ENCODE results near the gene HLA-DMA. TPM values are rescaled to one million over a fixed set of nuclear protein-coding genes. Genes with fewer than 3 reads are reported as not detected.

The HLA-DMA gene
- total RNA-seq, 4 donors from 2014 or later: 10.7 to 41.5 (median 27.3) TPM

DNA sequence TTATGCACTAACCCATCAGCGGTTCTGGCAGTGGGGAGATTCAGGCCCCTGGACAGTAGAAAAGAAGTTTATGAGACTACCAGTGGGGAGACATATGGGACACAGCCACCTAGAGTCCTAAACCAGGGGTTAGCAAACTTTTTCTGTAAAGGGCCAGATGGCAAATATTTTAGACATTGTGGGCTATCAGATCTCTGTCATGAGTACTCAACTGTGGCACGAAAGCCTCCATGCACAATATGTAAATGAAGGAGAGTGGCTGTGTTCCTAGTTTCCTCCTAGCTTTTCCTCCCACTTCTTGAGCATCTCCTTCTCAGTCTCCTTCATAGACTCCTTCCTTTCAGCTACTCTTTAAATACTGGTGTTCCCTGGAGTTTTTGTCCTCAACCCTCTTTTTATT lies 3.3 kb upstream of the HLA-DMA start:
- intact Hi-C loops (cut with DNase I): no loop called here
- Histone ChIP-seq H3K27ac (no peak overlapping the region), H3K27me3 (no peaks in the 10 kb centered on the region), H3K4me3 (replicated peaks in 1 of 3) (no peak overlapping the region), H3K36me3 (no peaks in the 10 kb centered on the region), H3K4me1 (peaks cover 3 to 9% of the 10 kb centered on the region in 2 donors), H3K9me3 (no peaks in the 10 kb centered on the region)
- WGBS, 2 donors: 85 to 88% methylated on average over 2 of the region's 2 CpGs
- TF ChIP-seq, protein P1, sequence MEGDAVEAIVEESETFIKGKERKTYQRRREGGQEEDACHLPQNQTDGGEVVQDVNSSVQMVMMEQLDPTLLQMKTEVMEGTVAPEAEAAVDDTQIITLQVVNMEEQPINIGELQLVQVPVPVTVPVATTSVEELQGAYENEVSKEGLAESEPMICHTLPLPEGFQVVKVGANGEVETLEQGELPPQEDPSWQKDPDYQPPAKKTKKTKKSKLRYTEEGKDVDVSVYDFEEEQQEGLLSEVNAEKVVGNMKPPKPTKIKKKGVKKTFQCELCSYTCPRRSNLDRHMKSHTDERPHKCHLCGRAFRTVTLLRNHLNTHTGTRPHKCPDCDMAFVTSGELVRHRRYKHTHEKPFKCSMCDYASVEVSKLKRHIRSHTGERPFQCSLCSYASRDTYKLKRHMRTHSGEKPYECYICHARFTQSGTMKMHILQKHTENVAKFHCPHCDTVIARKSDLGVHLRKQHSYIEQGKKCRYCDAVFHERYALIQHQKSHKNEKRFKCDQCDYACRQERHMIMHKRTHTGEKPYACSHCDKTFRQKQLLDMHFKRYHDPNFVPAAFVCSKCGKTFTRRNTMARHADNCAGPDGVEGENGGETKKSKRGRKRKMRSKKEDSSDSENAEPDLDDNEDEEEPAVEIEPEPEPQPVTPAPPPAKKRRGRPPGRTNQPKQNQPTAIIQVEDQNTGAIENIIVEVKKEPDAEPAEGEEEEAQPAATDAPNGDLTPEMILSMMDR (IDR thresholded peaks at IDR 0.05): no peak
- TF ChIP-seq POLR2A (IDR thresholded peaks at IDR 0.05): no peak
- no peak for DNase-seq

DNA sequence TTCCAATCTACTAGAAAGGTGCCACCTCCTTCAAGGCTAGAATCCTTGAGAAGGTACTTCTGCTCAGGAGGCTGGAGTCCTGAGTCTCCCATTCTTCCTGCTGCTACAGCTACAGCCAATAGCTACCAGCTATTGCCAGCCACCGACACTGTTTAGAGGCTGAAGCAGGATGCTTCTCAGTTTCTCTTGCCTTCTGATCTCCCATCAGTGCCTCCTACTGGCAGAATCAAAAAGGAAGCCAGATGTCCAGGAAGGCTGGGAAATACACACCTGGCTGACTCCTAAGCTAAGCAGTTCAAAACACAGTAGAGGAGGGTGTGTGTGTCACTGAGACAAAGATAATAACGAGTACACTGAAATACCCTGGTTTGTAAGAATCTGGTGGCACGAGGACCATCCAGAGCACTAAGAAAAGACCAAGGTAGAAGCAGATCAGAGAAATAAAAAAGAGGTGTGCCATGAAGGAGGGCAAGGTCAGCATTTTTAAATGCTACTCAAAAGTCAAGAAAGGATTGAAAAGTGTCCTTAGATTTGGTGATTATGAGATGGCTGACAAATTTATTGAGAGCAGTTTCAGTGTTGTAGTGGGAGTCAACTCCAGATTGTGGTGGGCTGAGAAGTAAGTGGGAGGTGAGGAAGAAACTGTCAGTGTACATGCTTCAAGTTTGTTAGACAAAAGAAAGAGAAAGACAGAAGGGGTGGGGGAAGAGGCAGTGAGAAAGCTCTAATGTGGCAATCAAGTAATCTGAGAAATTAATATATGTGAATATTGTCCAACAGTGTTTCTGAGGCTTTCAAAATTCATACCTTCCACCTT lies 2.3 kb upstream of the HLA-DMA start:
- H3K4me3 ChIP-seq (replicated peaks in 1 of 3): no peak overlapping the region
- no peaks in the 10 kb centered on the region for H3K9me3 ChIP-seq
- 25 to 29% methylated on average over 3 of the region's 3 CpGs for WGBS, 2 donors
- H3K4me1 ChIP-seq: peaks cover 3 to 9% of the 10 kb centered on the region in 2 donors
- peak in 1 of 2 donors; percentile 27 for DNase-seq
- no peaks in the 10 kb centered on the region for H3K36me3 ChIP-seq
- H3K27me3 ChIP-seq: no peaks in the 10 kb centered on the region
- no peak overlapping the region for H3K27ac ChIP-seq
- intact Hi-C loops (cut with DNase I): no loop called here
- TF ChIP-seq, protein P1 (IDR thresholded peaks at IDR 0.05): peak in 4 of 6 experiments; percentile 6 to 40 (median 20)
- TF ChIP-seq POLR2A (IDR thresholded peaks at IDR 0.05): no peak

DNA sequence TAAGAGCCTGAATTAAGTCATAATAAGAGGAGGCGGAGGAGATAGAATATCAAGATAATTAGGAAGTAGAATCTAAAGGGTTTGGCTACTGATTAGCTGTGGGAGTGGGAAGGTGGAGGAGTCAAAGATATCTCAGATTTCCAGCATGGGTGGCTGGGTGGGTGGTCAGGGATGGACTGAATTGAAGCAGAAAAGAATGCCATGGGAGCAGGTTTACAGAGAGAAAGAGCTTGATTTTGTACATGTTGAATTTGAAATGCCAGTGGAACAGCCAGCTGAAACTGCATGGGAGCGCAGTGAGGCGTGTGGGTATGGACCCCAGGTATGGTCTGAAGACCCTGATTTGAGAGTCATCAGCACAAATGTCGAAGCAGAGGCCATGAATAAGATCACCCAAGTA lies 1.4 kb upstream of the HLA-DMA start:
- no peaks in the 10 kb centered on the region for H3K36me3 ChIP-seq
- no peak for DNase-seq
- H3K9me3 ChIP-seq: no peaks in the 10 kb centered on the region
- peaks cover 3 to 9% of the 10 kb centered on the region in 2 donors for H3K4me1 ChIP-seq
- 75 to 94% methylated on average over 4 of the region's 4 CpGs for WGBS, 2 donors
- no peak overlapping the region for H3K4me3 ChIP-seq (replicated peaks in 1 of 3)
- TF ChIP-seq, protein P1 (IDR thresholded peaks at IDR 0.05): no peak
- TF ChIP-seq POLR2A (IDR thresholded peaks at IDR 0.05): no peak
- no peaks in the 10 kb centered on the region for H3K27me3 ChIP-seq
- no peak overlapping the region for H3K27ac ChIP-seq
- intact Hi-C loops (cut with DNase I): no loop called here

DNA sequence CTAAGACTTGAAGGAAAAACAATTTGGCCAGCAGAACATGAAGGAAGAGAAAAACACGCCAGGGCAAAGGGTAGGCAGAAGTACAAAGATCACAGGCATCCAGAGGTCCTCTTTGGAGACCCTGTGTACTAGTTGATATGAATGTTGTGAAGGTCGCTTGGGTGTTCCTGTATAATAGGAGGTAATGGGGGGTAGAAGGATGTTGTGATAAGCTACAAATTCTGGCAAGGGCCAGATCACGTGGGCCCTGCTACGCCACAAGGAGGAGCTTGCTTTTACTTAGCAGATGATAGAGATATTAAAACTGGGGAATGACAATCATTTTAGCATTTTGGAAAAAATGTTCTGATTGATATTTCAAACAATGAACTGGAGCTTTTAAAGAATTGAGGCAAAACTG lies 878 bp upstream of the HLA-DMA start:
- no peak for DNase-seq
- H3K36me3 ChIP-seq: no peaks in the 10 kb centered on the region
- no peak overlapping the region for H3K4me3 ChIP-seq (replicated peaks in 1 of 3)
- no peaks in the 10 kb centered on the region for H3K9me3 ChIP-seq
- no peaks in the 10 kb centered on the region for H3K27me3 ChIP-seq
- TF ChIP-seq, protein P1 (IDR thresholded peaks at IDR 0.05): no peak
- TF ChIP-seq POLR2A (IDR thresholded peaks at IDR 0.05): no peak
- peak overlapping the region in 1 of 3 donors; percentile 67 for H3K27ac ChIP-seq
- 79 to 86% methylated on average over 4 of the region's 4 CpGs for WGBS, 2 donors
- H3K4me1 ChIP-seq: peaks cover 3 to 9% of the 10 kb centered on the region in 2 donors
- intact Hi-C loops (cut with DNase I): no loop called here

DNA sequence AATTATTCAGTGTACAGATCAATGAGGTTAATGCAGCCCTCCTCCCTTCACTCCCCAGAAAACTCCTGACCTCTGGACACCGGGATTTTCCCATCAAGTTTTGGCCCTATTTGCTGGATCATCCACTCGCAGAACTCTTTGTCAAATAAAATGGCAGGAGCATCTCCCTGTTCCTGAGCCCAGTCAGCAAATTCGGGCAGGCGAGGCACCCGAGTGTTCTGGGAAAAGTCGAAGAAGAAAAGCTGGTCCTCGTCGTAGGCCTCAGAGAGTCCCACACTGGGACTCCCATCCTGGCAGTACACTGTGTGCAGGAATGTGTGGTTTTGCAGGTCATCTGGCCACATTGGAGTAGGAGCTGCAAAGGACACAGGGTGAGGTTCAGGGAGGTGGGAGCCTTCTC lies 2.4 kb downstream of the HLA-DMA start:
- intact Hi-C loops (cut with DNase I): no loop called here
- Histone ChIP-seq H3K4me1 (peaks cover 3 to 9% of the 10 kb centered on the region in 2 donors), H3K9me3 (no peaks in the 10 kb centered on the region), H3K36me3 (no peaks in the 10 kb centered on the region), H3K27me3 (no peaks in the 10 kb centered on the region), H3K4me3 (replicated peaks in 1 of 3) (no peak overlapping the region), H3K27ac (no peak overlapping the region)
- WGBS, 2 donors: 92% methylated on average over 8 of the region's 8 CpGs
- TF ChIP-seq, protein P1 (IDR thresholded peaks at IDR 0.05): no peak
- no peak for TF ChIP-seq POLR2A (IDR thresholded peaks at IDR 0.05)
- no peak for DNase-seq

Data from thyroid gland (tissue), 4 donors.